Cerebellar cortex (tissue), 1 donor: ENCODE results near the gene SPPL2B.

Experiments
- DNase-seq: peaks from one replicate; pipeline ENCODE4 v3.0.0-alpha.2; 2015; ENCODE audit warnings: low spot score

The SPPL2B gene

DNA sequence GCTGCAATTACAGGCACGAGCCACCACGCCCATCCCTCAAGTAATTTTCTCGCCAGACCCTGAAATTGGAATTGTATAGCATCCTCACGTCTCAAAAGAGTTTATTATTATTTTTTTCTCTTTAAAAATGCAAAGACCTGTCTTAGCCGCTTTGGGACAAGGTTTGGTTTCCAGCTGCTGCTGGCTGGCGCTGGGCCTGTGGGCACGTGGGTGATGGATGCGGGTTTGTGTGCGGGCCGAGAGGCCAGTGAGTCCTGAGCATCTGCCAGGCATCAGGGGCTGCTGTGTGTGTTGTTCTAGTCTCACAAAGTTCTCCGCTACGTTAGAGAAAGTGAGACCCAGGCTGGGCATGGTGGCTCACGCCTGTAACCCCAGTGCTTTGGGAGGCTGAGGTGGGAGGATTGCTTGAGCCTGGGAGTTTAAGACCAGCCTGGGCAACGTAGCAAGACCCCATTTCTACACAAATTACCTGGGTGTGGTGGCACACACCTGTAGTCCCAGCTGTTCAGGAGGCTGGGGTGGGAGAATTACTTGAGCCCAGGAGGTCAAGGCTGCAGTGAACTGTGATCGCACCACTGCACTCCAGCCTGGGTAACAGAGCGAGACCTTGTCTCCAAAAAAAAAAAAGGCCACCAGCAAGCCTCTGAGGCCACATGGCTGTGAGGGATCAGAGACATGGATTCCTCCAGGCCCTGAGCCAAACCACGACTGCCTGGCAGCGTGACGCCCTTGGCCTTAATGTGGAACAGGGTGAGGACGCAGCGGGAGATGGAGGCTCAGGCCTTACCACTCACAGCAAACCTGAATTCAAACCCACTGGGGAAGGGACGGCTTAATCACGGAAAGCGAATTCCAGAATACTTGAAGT lies 26.9 kb downstream of the SPPL2B start:
- peak; percentile 50 for DNase-seq

DNA sequence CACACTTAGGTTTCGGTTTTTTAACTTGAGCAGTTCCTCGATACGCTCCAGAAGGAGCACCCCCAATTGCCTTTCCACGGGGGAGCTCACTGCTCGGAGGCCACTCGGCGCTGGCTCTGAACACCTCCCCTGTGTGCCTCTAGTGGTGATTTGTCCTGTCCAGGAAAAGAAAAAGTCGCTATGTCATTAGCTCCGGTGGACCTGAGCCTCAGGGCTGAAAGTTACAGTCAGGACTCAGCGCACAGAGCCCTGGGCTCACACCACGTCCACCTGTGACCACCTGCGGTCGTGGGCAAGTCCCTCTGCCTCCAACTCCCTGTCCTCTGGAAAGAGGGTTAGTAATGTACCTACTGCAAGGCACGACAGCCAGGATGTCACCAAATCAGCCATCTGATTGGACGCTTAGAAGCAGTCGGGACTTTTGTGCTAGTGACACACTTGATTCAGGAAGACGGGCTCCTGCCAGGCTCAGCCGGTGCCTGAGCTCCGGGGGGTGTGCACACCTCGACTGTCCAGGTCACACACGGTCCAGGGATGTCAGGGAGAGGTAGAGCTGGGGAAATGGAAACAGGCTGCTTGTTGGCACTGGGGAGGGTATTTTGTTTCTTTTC lies 27.7 kb downstream of the SPPL2B start:
- peak; percentile 39 for DNase-seq

DNA sequence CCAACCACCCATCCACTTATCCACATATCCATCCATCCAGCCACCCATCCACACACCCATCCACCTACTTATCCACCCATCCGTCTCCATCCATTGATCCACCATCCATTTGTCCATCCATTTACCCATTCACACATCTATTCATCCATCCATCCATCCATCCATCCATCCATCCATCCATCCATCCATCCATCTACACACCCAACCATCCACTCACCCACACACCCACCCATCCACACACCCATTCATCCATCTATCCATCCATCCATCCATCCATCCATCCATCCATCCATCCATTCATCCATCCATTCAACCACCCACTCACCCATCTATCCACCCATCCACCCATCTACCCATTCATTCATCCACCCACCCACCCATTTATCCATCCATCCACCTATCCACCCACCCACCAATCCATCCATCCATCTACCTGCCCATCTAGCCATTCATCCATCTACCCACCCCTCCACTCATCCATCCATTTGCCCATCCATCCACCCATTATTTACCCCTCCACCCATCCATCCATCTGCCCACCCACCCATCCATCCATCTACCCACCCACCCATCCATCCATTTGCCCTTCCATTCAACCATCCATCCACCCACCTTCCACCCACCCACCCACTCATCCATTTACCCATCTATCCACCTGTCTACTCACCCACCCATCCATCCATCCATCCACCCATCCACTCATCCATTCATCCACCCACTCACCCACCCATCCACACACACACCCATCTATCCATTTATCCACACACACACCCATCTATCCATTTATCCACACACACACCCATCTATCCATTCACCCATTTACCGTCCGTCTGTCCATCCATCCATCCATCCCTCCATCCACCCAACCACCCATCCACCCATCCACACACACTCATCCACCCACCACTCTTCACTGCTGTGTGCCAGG lies 29.1 kb downstream of the SPPL2B start:
- no peak for DNase-seq

DNA sequence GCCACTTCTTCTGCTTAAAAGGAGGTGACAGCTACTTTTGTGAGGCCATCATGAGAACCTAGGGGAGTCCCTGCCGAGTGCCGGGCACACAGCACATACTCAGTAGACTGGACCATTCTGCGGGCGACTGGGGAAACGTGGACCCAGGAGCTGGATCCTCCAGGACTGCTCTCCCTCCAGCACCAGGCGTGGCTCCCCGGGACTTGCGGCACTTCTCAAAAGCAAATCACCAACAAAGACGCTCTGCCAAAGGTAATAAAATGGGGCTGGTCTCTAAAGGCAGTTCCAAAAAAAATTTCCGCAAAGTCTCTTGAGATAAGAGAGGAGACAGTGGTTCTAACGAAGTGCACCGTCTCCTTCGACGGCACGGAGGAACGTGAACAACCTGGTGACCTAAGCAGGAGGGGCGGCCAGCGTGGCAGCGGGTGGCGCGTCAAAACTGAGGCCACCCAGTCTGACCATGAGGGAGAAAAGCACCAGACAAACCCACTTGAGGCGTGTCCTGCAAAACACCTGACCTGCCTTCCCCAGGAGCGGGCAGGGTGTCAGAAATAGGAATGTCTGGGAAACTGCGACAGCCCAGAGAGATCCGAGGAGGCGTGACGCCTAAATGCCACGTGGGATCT lies 30.2 kb downstream of the SPPL2B start:
- no peak for DNase-seq

DNA sequence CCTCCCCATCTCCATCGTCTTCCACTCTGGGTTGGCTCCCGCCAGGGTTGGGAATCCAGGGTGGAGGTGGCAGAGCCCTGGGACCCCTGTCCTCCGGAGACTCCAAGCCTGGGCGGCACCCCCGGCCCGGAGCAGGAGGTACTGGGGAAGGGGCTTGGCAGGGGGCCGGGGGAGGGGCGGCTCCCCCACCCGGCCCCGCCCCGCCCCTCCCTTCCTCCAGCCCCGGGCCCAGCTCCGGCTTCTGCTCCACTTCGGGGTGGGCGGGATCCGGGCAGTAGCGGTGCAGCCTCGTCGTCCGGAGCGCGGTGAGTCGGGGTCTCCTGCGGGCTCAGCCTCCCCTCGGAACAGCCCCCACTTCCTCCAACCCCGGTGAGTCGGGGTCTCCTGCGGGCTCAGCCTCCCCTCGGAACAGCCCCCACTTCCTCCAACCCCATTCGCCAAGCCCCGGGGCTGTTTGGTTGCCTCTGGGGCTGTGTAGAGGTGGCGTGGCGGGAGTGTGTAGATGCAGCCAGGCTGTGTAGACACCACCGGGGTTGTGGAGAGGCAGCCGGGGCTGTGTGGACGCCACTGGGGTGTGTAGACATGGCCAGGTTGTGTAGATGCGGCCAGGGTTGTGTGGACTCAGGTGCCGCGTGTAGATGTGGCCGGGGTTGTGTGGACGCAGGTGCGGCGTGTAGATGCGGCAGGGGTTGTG lies 31.7 kb downstream of the SPPL2B start, which contains the start of gene TMPRSS9:
TMPRSS9 (plus strand) TSS at position 274 of the 694 bp plus-strand sequence. CDS start 29,521 bp downstream, outside the sequence.
- DNase-seq, result no peak

DNA sequence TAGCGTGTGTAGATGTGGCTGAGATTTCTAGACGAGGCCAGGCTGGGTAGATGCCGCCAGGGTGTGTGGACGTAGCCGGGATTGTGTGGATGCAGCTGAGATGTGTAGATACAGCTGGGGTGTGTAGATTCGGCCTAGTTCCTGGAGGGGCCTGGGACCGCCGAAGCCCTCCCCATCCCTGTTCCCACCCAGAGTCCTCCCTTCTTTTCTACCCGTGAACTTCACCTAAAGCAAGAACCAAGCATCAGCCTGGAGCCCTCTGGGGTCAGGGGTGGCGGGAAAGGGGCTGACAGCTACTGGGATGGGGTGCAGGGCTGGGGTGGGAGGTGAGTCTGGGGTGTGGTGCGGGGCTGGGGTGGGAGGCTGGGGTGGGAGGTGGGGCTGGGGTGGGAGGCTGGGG lies 32.3 kb downstream of the SPPL2B start:
- DNase-seq, result no peak

DNA sequence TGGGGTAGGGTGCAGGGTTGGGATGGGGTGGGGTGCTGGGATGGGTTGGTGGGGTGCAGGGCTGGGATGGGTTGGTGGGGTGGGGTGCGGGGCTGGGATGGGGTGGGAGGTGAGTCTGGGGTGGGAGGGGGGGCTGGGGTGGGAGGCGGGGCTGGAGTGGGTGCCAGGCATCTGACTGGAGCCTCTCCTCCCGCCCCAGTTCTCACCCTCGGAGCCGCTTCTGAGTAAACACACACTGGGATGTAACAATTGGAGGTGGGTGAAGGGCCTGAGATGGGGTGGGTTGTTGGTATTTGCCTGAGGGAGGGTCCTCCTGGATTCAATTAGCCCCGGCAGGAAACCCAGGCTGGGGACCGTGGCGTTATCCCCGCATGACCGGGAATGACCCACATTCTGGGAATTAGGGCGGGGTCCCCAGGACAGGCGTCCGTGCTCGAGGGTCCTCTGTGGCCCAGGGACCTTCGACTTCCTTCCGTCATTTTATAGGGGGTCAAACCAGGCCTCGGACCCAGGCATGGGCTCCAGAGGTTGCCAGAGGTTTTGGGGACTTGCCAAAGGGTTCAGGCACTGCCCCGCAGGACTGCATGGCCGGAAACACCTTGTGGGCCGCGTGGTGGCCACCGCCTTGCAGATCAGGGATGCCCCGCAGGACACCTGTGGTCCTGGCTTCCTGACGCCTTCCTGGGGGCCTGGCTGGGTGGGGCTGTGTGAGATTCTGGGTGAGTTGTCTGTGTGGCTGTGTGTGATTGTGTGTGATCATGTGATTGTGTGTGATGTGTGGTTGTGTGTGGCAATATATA lies 33.0 kb downstream of the SPPL2B start:
- DNase-seq, result no peak

DNA sequence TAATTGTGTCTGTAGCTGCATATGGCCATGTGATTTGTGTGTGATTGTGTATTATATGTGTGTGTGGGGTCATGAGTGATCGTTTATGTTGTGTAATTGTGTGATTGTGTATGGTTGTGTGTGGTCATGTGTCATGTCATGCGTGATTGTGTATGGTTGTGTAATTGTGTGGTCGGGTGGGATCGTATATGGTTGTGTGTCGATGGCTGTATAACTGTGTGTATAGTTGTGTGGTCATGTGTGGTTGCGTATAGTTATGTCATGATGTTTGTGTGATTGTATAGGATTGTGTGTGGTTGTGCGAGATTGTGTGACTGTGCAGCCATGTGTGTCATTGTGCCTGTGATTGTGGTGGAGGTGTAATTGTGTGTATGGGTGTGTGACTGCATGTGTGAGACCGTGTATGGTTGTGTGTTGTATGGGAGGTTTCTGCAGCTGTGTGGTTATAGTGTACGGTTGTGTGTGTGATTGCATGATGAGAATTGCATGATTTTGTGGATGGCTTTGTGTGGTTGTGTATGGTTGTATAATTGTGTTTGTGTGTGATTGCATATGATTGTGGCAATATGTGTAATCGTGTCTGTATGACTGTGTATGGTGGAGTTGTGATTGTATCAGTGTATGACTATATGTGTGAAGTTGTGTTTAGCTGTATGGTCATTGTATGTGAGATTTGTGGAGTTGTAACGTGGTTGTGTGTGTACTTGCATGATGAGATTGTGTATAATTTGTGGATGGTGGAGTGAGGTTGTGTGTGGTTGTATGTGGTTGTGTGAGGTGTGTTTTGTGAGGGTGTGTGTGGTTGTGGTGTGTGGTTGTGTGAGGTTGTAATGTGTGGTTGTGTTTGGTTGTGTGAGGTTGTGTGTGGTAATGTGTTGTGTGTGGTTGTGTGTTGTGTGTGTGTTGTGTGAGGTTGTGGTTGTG lies 33.8 kb downstream of the SPPL2B start:
- DNase-seq, result no peak

DNA sequence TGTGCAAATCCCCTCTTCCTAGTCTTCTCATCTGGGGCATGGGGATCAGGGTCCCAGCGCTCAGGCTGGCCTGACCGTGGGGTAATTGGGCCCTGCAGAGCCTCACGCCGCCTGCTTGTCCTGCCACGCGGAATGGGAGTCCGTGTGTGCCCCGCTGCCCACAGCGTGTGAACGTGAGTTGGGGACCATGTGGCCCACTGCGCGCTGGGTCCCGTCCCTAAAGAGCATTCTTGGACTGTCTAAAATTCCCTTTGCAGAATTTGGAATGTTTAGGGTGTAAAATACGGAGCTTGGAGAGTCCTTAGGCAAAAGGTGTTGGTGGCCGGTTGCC lies 34.5 kb downstream of the SPPL2B start:
- no peak for DNase-seq

DNA sequence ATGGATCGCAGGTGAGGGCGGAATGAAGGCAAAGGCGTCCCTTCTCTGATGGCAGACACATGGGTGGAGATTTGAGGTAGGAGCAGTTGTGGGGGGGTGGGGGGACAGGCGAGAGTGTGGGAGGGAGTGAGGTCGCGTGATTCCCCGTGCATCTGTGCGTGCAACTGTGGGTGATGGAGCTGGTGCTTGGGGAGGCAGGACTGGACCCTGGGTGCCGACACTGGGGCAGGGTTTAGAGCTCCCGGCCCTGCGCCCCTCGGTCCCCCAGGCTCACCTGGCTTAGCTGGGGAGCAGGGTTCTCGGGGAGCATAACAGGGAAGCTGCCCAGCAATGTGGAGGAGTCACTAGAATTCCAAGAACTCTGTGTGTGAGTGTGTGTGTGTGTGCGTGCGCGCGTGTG lies 34.9 kb downstream of the SPPL2B start:
- no peak for DNase-seq

DNA sequence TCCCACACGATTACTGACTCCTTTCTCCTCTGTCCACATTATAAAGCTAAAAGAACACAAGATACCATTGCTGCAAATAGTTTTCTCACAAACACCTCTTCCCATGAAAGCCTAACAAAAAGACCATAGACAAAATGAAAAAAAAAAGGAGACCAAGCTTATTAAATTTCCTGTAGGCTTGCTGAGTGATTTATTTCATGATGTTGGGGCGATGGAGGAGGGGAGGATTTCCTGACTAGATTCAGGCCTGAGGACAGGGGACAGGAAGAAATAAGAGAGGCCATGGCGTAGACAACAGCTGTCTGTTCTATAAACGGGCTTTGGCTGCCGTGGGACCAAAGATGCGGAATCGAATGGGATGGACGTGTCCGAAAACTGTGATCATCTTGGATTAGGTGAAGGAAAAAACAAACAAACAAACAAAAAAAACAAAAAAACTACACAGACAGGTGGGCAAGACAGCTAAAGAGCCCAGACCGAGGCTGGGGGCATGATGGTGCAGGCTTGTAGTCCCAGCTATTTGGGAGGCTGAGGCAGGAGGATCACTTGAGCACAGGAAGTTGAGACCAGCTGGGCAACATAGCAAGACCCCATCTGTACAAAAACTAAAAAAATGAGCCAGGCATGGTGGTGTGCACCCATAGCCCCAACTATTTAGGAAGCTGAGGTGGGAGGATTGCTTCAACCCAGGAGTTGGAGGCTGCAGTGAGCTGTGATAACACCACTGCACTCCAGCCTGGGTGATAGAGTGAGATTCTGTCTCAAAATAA lies 36.9 kb downstream of the SPPL2B start:
- DNase-seq, result no peak

DNA sequence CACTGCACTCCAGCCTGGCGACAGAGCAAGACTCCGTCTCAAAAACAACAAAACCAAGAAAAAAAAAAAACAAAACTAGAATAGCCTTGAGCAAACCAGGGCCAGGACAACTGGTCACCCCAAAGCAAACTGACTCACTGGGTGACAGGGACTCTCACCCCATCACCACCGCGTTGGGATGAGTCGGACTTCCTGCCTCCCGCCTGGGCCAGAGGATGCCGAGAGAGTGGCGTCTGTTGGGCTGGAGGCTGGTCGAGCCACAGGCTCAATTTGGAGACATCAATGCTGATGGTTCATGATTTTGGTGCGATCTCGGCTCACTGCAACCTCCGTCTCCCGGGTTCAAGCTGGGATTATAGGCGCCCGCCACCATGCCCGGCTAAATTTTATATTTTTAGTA lies 43.2 kb downstream of the SPPL2B start:
- DNase-seq, result no peak

DNA sequence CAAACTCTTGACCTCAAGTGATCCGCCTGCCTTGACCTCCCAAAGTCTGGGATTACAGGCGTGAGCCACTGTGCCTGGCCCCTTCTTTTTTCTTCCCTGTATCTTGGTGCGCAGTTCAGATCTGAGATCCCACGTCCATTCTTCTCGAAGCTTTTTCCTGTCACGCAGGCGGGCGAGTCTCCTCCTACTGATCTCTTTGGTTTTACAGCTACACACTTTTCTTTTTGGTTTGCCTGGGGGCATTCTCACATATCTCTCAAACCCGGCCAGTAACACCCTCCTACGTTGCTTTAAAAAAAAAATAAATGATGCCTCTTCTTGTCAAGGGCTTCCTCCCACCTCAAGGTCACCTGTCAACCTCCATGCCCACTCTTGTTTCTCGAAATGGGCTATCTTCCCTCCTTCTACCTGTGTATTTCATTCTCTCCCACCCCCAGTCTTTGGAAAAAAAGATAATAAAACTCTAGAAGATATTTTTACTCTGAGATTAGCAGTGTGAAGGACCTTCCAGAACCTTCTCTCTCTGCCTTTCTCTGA lies 43.7 kb downstream of the SPPL2B start:
- no peak for DNase-seq

DNA sequence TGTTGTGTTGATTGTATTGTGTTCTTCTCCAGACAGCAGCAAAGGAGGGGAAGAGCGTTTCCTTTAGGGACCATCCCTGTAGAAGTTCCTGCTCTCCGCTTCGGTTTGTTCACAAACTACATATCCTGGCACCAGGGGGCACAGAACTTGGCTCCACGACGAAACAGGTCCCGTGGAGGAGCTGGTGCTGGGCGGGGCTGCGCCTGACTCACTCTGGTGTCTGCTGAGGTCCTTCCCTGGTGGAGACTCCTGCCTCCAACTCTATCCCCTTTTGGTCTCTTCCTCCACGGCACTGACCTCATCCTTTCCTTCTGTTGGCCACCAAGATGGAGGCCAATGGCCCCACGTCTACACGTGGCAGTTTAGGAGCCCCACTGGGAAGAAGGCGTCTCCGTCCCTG lies 46.3 kb downstream of the SPPL2B start:
- DNase-seq, result no peak

DNA sequence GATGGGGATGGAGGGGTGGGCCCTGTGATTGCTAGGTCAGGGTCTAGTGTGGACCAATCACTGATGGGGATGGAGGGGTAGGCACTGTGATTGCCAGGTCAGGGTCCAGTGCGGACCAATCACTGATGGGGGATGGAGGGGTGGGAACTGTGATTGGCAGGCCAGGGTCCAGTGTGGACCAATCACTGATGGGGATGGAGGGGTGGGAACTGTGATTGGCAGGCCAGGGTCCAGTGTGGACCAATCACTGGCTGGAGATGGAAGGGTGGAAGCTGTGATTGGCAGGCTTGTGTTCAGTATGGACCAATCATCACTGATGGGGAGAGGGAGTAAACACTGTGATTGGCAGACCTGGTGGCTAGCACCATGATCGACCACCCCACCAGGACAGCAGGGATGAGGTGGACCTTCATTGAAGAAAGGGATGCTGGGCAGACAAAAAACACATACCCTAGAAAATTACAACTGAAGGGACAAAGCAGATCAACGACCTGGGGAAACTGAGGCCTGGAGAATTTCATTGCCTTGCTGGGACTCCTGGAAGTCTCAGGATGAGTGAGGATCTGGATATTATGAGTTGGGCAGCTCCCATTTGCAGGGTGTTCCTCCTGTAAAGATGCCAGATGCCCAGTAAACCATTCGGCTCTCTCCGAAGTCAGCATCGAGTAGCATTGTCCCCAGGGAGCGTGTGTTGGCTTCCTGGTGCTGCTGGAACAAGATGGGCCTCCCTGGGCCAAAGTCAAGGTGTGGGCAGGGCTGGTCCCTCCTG lies 47.1 kb downstream of the SPPL2B start:
- DNase-seq, result no peak

DNA sequence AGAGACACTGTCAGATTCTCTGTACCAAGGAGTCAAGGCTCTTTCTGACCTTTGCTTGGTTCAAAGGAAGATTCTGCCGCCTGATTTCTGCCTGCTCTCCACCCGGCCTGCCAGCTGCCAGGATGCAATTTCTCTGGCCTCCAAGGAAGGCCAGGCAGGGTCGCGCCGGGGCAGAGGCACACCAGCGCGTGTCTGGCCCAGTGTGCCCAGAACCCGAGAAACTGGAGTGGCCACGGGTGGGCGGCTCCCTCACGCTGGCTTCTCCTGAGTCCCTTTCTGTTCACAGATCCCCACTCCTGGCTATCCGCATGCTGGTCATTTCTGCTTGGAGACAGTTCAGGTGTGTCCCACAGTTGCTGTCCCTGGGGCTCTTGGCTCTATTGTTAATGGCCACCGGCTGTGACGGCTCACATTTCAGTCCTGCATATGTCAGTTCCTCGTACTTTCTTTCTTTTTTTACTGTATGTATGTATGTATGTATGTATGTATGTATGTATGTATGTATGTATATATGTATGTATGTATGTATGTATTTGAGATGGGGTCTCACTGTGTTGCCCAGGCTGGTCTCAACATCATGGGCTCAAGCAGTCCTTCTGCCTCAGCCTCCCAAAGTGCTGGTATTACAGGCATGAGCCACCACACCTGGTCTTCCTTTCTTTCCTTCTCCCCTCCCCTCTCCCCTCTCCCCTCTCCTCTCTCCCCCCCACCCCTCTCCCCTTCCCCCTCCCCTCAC lies 48.5 kb downstream of the SPPL2B start:
- DNase-seq, result no peak

DNA sequence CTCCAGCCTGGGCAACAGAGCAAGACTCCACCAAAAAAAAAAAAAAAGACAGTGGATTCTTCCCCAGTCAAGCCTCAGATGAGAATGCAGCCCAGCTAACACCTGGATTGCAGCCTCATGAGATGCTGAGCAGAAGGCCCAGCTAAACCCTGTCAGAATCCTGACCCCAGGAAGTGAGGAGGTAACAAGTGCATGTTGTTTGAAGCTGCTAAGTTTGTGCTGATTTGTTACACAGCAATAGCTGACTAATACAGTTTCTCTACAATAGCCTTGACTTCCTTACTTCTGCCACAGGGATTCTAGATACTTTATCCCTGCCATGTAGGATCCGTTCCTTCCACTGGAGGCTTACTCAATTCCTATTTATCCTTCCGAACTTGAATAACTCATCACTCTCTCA lies 52.1 kb downstream of the SPPL2B start:
- DNase-seq, result no peak
